NT2/D1 (cell line): Measurements from ENCODE around the gene ZNF341.

Experiments
- SUZ12 ChIP-seq: IDR thresholded peaks from 2 replicates; pipeline ENCODE4 v1.6.1; 2011; ENCODE audit not compliant: insufficient read length, insufficient read depth; ENCODE audit errors: extremely low read depth
- ZNF274 ChIP-seq: IDR thresholded peaks from 2 replicates; pipeline ENCODE4 v1.6.1; 2011; ENCODE audit warnings: mild to moderate bottlenecking, low read depth, low read length

- TF ChIP-seq ZNF274 (no peak), SUZ12 (no peak)
Measured at GRCh38 chr20:33839591-33839990, 107.8 kb downstream of the ZNF341 start.
